ENCODE results near the gene MUC4. TPM values are rescaled to one million over a fixed set of nuclear protein-coding genes. Genes with fewer than 3 reads are reported as not detected.
A peak's percentile ranks its signal among the peaks of the same experiment; 100 is the strongest.

Gene MUC4, protein sequence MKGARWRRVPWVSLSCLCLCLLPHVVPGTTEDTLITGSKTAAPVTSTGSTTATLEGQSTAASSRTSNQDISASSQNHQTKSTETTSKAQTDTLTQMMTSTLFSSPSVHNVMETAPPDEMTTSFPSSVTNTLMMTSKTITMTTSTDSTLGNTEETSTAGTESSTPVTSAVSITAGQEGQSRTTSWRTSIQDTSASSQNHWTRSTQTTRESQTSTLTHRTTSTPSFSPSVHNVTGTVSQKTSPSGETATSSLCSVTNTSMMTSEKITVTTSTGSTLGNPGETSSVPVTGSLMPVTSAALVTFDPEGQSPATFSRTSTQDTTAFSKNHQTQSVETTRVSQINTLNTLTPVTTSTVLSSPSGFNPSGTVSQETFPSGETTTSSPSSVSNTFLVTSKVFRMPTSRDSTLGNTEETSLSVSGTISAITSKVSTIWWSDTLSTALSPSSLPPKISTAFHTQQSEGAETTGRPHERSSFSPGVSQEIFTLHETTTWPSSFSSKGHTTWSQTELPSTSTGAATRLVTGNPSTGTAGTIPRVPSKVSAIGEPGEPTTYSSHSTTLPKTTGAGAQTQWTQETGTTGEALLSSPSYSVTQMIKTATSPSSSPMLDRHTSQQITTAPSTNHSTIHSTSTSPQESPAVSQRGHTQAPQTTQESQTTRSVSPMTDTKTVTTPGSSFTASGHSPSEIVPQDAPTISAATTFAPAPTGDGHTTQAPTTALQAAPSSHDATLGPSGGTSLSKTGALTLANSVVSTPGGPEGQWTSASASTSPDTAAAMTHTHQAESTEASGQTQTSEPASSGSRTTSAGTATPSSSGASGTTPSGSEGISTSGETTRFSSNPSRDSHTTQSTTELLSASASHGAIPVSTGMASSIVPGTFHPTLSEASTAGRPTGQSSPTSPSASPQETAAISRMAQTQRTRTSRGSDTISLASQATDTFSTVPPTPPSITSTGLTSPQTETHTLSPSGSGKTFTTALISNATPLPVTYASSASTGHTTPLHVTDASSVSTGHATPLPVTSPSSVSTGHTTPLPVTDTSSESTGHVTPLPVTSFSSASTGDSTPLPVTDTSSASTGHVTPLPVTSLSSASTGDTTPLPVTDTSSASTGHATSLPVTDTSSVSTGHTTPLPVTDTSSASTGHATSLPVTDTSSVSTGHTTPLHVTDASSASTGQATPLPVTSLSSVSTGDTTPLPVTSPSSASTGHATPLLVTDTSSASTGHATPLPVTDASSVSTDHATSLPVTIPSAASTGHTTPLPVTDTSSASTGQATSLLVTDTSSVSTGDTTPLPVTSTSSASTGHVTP (N-terminal part only)
- total RNA-seq (2013), result not detected
- polyA plus RNA-seq, result not detected
- polyA minus RNA-seq, result under 0.01 TPM in 2 replicates
- total RNA-seq, result 0 to 4.2 (median 0.27) reads per million in 11 experiments

DNA sequence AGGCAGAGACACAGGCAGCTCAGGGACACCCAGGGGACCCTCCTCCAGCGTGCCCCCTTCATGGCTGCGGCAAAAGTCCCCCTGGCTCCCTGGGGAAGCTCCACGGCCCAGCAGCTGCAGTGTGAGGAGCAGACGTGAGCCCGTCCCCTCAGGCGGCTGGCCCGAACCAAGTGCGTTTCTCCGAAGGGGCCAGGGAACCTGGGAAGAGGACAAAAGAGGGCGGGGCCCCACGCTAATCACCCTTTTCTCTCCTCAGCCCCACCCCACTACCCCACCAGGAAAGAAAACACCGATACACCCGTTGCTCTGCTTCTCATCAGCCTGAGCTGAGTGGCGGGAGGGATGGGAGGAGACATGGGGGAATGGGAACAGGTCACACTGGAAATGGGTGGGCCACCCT is at the start of gene MUC4:
Gene MUC4, minus strand, starts transcription at position 174 of the 400 bp plus-strand sequence. Its CDS starts 112 bp downstream, at position 62.
- Mint-ChIP-seq H3K27ac (peak within 1 kb of the TSS in 1 of 7 donors; percentile 0), H3K36me3 (no peaks in the 10 kb centered on the region), H3K9me3 (peaks cover 0 to 2% (median 0%) of the 10 kb centered on the region in 7 donors), H3K4me3 (peak within 1 kb of the TSS in 1 of 2 donors; percentile 0), H3K27me3 (ENCODE audit: low read depth in 3 of 3) (peaks cover 3 to 14% (median 4%) of the 10 kb centered on the region in 3 donors), H3K4me1 (no peaks in the 10 kb centered on the region)
- Histone ChIP-seq H4K20me1 (ENCODE audit: insufficient read depth, low read length) (no peaks in the 10 kb centered on the region), H3K27ac (ENCODE audit: low read depth in 1 of 2, low read length in 2 of 2) (no peak within 1 kb of the TSS), H3K27me3 (ENCODE audit: control insufficient read depth in 2 of 2, insufficient read depth in 2 of 2, low read length in 2 of 2) (no peaks in the 10 kb centered on the region), H3K4me1 (ENCODE audit: control insufficient read depth in 1 of 2, insufficient read depth in 2 of 2, low read length in 2 of 2) (no peaks in the 10 kb centered on the region), H2AFZ (ENCODE audit: insufficient read depth, low read depth, low read length, poor library complexity, severe bottlenecking) (no peak within 1 kb of the TSS), H3K4me3 (replicated peaks in 1 of 3; ENCODE audit: low read depth in 2 of 3, low read length in 3 of 3) (no peak within 1 kb of the TSS), H3K9ac (ENCODE audit: insufficient read depth, low read length, poor library complexity, severe bottlenecking) (no peak within 1 kb of the TSS), H3K36me3 (replicated peaks in 1 of 2; ENCODE audit: control insufficient read depth in 1 of 2, insufficient read depth in 2 of 2, low read length in 2 of 2) (no peaks in the 10 kb centered on the region), H3K79me2 (ENCODE audit: insufficient read depth, low read length) (no peaks in the 10 kb centered on the region), H3K4me2 (replicated peaks; ENCODE audit: extremely low read depth, low read length, poor library complexity, severe bottlenecking) (no peak within 1 kb of the TSS), H3K9me3 (replicated peaks in 1 of 2; ENCODE audit: control insufficient read depth in 1 of 2, insufficient read depth in 1 of 2, low read length in 2 of 2) (no peaks in the 10 kb centered on the region)
- intact Hi-C loops (cut with micrococcal nuclease), result no loop called here
- DNase-seq, result no peak
- TF ChIP-seq, protein P1, sequence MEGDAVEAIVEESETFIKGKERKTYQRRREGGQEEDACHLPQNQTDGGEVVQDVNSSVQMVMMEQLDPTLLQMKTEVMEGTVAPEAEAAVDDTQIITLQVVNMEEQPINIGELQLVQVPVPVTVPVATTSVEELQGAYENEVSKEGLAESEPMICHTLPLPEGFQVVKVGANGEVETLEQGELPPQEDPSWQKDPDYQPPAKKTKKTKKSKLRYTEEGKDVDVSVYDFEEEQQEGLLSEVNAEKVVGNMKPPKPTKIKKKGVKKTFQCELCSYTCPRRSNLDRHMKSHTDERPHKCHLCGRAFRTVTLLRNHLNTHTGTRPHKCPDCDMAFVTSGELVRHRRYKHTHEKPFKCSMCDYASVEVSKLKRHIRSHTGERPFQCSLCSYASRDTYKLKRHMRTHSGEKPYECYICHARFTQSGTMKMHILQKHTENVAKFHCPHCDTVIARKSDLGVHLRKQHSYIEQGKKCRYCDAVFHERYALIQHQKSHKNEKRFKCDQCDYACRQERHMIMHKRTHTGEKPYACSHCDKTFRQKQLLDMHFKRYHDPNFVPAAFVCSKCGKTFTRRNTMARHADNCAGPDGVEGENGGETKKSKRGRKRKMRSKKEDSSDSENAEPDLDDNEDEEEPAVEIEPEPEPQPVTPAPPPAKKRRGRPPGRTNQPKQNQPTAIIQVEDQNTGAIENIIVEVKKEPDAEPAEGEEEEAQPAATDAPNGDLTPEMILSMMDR (IDR thresholded peaks at IDR 0.05), result no peak
- WGBS (ENCODE audit: insufficient coverage), result 92% methylated on average over 9 of the region's 14 CpGs

All from CD14-positive monocyte (primary cell).